Inferior parietal cortex (tissue), 1 donor: ENCODE results near the gene FAM111B.
"Not testable (repeated sequence)": the region's sequence is repeated elsewhere in the genome, so short reads cannot be mapped to it uniquely, and the experiment has no call there.

Source experiments
- DNase-seq: peaks from one replicate; pipeline ENCODE4 v3.0.0-alpha.2; 2016; ENCODE audit errors: extremely low spot score

The FAM111B gene

GRCh38 chr11:59097938-59098337 is 9.1 kb upstream of the FAM111B start:
- not testable (repeated sequence) for DNase-seq

- DNase-seq, result peak; percentile 29
These were observed 4.7 kb upstream of the FAM111B start for GRCh38 chr11:59102259-59102765.

DNA sequence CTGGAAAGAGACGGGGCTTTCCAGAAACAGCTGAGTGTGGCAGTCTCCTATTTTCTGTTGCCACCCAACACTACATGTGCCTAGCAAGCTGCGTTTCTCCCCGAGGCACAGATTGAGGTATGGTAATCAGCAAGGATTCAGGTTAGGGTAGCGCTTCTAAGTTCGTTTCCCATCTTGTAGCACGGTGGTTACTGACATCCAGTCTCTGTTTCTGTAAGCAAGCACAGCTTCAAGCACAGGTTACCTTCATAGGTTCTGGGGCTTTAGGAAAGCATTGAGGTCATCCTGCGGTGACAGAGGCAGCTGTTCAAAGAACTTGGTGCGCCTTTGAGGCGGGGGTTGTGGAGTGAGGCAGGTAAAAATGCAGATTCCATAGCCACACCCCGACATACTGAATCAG is 684 bp downstream of the FAM111B start:
- not testable (repeated sequence) for DNase-seq

- no peak for DNase-seq
These were observed 5.5 kb downstream of the FAM111B start for GRCh38 chr11:59112494-59112893.

GRCh38 chr11:59114344-59114743 is 7.3 kb downstream of the FAM111B start:
- no peak for DNase-seq

- DNase-seq, result no peak
These were observed 8.5 kb downstream of the FAM111B start for GRCh38 chr11:59115553-59115952.

DNA sequence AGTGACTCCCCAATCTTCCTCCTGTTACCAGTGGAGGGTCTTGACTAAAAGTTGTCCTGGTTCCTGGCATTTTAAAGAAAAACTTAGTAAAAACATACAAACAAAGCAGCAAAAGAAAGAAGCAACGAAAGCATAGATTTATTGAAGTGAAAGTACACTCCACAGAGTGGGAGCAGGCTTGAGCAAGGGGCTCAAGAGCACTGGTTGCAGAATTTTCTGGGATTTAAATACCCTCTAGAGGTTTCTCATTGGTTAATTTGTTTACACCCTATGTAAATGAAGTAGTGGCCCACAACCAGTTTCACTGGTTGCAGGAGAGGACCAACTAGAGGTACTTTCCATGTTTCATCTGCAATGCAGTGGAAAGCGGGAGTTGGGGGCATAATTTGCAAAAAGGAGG is 10.7 kb downstream of the FAM111B start:
- no peak for DNase-seq

- no peak for DNase-seq
These were observed 12.8 kb downstream of the FAM111B start for GRCh38 chr11:59119826-59120225.

GRCh38 chr11:59135648-59136461 is 28.8 kb downstream of the FAM111B start:
- peak; percentile 83 for DNase-seq

- not testable (repeated sequence) for DNase-seq
These were observed 29.5 kb downstream of the FAM111B start for GRCh38 chr11:59136551-59136950.

GRCh38 chr11:59137190-59137589 is 30.2 kb downstream of the FAM111B start:
- no peak for DNase-seq

- no peak for DNase-seq
These were observed 31.6 kb downstream of the FAM111B start for GRCh38 chr11:59138643-59139042.

- DNase-seq, result no peak
These were observed 34.2 kb downstream of the FAM111B start for GRCh38 chr11:59141191-59141590.

DNA sequence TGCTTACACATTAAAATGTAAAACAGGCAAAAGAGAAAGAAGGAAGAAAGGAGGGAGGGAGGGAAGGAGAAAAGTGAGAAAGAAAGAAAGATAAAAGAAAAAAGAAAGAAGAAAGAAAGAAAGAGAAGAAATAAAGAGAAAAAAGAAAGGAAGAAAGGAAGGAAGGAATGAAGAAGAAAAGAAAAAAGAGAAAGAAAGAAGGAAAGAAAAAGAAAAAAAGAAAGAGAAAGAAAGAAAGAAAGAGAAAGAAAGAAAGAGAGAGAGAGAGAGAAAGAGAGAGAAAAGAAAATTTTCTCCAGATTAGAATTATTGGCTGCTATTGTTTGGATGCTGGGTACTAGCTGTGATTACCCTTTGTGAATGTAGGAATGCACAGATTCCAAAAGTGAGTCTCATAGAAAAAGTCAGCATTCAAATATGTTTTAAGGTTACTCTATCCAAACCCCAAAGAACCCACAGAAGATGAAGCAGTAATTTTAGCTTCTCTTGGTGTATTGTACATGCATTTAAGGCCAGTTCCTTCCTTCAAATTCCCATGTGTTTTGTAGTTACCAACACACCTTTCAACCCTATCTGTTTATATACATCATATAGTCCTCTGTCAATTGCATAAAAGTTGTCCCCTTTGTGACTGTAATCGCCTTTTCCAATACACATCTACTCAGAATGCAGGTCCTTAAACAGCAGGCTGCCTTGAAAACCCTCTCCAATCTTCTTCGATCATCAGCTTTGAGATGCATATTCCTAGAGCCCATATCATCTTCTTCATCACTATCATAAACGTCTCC is 34.8 kb downstream of the FAM111B start:
- peak; percentile 42 for DNase-seq

DNA sequence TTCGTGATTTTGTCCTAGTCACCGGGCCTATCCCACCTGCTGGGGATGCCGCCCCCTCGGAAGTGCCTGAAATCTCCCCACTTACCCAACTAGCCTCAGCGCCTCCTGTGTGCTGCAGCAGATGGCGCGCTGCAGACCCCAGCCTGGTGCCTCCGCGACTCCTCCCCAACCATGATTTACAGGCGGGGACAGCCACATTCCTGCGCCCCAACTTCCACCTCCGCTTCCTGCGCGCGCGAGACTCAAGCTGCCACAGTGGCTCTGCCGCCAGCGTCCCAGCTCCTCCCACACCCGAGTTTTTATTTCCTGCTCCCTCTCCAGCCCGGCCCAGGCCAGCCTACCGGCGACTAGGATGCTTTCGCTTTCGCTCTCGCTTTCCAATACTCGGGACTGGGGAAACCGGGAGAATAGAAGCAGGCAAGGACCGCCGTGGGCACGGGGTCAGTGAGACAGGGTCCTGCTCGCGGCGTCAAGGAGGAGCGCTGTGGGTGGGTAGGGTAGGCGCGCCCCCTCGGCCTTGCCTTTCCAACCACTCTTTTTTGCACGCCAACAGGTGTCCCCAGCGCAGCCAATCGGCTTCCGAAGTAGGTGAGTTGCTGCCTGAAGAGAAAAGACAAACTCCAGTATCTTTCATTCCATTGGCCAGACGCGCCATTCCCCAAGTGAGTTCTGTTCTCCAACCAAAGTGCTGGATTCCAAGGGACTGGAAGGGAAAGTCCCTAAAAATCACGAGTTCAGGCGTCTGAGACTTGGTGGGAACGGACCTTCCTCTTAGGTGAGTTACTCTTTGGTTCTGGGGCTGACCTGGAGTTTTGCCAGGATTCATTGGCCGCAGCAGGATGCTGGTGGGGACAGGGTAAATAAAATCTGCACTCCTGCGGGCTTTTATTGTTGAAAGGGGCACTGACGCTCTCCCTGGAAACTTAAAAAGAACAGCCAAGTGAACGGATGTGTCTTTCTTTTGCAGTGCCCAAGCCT is 35.8 kb downstream of the FAM111B start, which contains the start of gene FAM111A:
TSS of gene FAM111A (plus strand) at position 327 of the 978 bp plus-strand sequence. CDS start 6,017 bp downstream, outside the sequence.
- peak; percentile 59 for DNase-seq

DNA sequence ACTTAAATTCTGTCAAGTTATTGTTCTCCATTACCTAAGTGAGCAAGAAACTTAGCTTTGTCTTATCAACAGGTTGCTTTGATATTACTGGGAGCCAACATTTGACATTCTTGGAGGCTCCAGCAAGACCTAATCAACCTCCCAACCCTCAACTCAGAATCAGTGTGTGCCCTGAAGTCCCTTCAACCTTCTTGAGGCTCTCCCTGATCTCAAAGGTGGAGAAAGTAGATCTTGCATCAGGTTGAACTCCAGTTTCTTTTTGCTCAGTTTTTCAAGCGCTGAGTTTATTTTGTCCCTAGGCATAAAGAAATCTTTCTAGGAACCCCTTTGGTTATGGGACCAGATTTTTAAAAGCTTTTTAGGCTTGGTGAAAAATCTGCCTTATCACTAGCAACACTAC is 37.1 kb downstream of the FAM111B start:
- no peak for DNase-seq

- peak; percentile 77 for DNase-seq
These were observed 37.7 kb downstream of the FAM111B start for GRCh38 chr11:59144579-59145345.

DNA sequence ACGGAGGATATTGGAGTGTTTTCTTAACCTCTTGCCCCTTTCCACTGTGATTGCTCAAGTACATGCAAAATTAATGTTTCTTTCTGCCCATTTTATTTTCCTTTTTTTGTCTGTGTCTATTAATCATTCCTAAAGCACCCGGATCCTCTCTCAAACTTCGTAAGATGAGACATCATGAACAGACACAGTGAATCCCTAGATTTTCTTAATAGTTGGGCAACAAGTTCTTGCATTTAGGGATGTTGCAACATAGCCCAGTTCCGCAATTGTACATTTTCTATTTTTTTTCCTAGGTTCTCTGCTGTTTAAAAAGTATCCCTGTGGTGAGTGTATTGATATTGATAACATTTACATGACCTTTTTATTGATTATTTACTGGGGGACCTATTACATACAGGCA is 38.5 kb downstream of the FAM111B start:
- no peak for DNase-seq

- no peak for DNase-seq
These were observed 44.7 kb downstream of the FAM111B start for GRCh38 chr11:59151761-59152160.

GRCh38 chr11:59152312-59152951 is 45.4 kb downstream of the FAM111B start:
- DNase-seq, result no peak
